Measurements from ENCODE around the gene IL12A. TPM values are rescaled to one million over a fixed set of nuclear protein-coding genes. Genes with fewer than 3 reads are reported as not detected.
A peak's percentile ranks its signal among the peaks of the same experiment; 100 is the strongest.

The IL12A gene
- total RNA-seq, 1 experiment from 2014 or later = 8.3 TPM

GRCh38 chr3:159991591-159991990, 3.0 kb downstream of the IL12A start:
- H3K27ac ChIP-seq (ENCODE audit: low read length) = no peak overlapping the region
- no peak overlapping the region for H3K4me3 ChIP-seq (ENCODE audit: low read length)
- no peaks in the 10 kb centered on the region for H4K20me1 ChIP-seq (ENCODE audit: low read length)
- no peaks in the 10 kb centered on the region for H3F3A ChIP-seq (ENCODE audit: low read length, unreplicated experiment)
- no peaks in the 10 kb centered on the region for H3K79me2 ChIP-seq (ENCODE audit: low read length)
- no peak for DNase-seq
- no peak overlapping the region for H3K9ac ChIP-seq (ENCODE audit: low read length)
- no TSS peak for BruUV-seq (replicated peaks)
- intact Hi-C loops (cut with micrococcal nuclease) = no loop called here
- CTCF ChIA-PET = no interaction called here
- POLR2A ChIA-PET (ENCODE audit: unreplicated experiment) = no interaction called here
- ATAC-seq = no peak
- no peak for TF ChIP-seq EZH2 (IDR thresholded peaks at IDR 0.05; ENCODE audit: low read length, unreplicated experiment)
- no peak for TF ChIP-seq CTCF (conservative IDR thresholded peaks at IDR 0.05; ENCODE audit: low read depth, low read length)
- TF ChIP-seq EZH2phosphoT487 (IDR thresholded peaks at IDR 0.05; ENCODE audit: borderline replicate concordance, low read length) = no peak
- peaks cover 10% of the 10 kb centered on the region for H3K36me3 ChIP-seq (ENCODE audit: low read depth, low read length)
- no peaks in the 10 kb centered on the region for H3K9me2 ChIP-seq (replicated peaks; ENCODE audit: low read length)
- H3K4me1 ChIP-seq (ENCODE audit: insufficient read depth, low read length) = peaks cover 22% of the 10 kb centered on the region
- no peaks in the 10 kb centered on the region for H3K9me3 ChIP-seq (ENCODE audit: low read length)
- H3K4me2 ChIP-seq (ENCODE audit: low read length) = no peak overlapping the region
- no peak overlapping the region for H2AFZ ChIP-seq (ENCODE audit: low read length)
- H3K27me3 ChIP-seq (ENCODE audit: low read length) = no peaks in the 10 kb centered on the region

GRCh38 chr3:159992589-159992988, 4.0 kb downstream of the IL12A start:
- ChIA-PET CTCF (no interaction called here), POLR2A (ENCODE audit: unreplicated experiment) (no interaction called here)
- Histone ChIP-seq H3K4me2 (ENCODE audit: low read length) (no peak overlapping the region), H3K27me3 (ENCODE audit: low read length) (no peaks in the 10 kb centered on the region), H4K20me1 (ENCODE audit: low read length) (no peaks in the 10 kb centered on the region), H3K9me2 (replicated peaks; ENCODE audit: low read length) (no peaks in the 10 kb centered on the region), H3K36me3 (ENCODE audit: low read depth, low read length) (peaks cover 10% of the 10 kb centered on the region), H2AFZ (ENCODE audit: low read length) (no peak overlapping the region), H3F3A (ENCODE audit: low read length, unreplicated experiment) (no peaks in the 10 kb centered on the region), H3K4me1 (ENCODE audit: insufficient read depth, low read length) (peaks cover 18% of the 10 kb centered on the region), H3K9ac (ENCODE audit: low read length) (no peak overlapping the region), H3K4me3 (ENCODE audit: low read length) (no peak overlapping the region), H3K79me2 (ENCODE audit: low read length) (no peaks in the 10 kb centered on the region), H3K9me3 (ENCODE audit: low read length) (no peaks in the 10 kb centered on the region), H3K27ac (ENCODE audit: low read length) (no peak overlapping the region)
- ATAC-seq (no peak; the same call in 1 of the 2 replicates), DNase-seq (no peak)
- no TSS peak for BruUV-seq (replicated peaks)
- intact Hi-C loops (cut with micrococcal nuclease) = no loop called here
- no peak for TF ChIP-seq EZH2 (IDR thresholded peaks at IDR 0.05; ENCODE audit: low read length, unreplicated experiment)
- no peak for TF ChIP-seq CTCF (conservative IDR thresholded peaks at IDR 0.05; ENCODE audit: low read depth, low read length)
- no peak for TF ChIP-seq EZH2phosphoT487 (IDR thresholded peaks at IDR 0.05; ENCODE audit: borderline replicate concordance, low read length)

- no peaks in the 10 kb centered on the region for H3K79me2 ChIP-seq (ENCODE audit: low read length)
- H3K27me3 ChIP-seq (ENCODE audit: low read length) = no peaks in the 10 kb centered on the region
- H3F3A ChIP-seq (ENCODE audit: low read length, unreplicated experiment) = no peaks in the 10 kb centered on the region
- BruUV-seq (replicated peaks) = no TSS peak
- peak; percentile 70 for ATAC-seq
- no peak for TF ChIP-seq EZH2phosphoT487 (IDR thresholded peaks at IDR 0.05; ENCODE audit: borderline replicate concordance, low read length)
- no peak for TF ChIP-seq EZH2 (IDR thresholded peaks at IDR 0.05; ENCODE audit: low read length, unreplicated experiment)
- no peak for TF ChIP-seq CTCF (conservative IDR thresholded peaks at IDR 0.05; ENCODE audit: low read depth, low read length)
- H3K9ac ChIP-seq (ENCODE audit: low read length) = no peak overlapping the region
- no peak overlapping the region for H3K4me3 ChIP-seq (ENCODE audit: low read length)
- H3K4me2 ChIP-seq (ENCODE audit: low read length) = no peak overlapping the region
- peaks cover 9% of the 10 kb centered on the region for H3K4me1 ChIP-seq (ENCODE audit: insufficient read depth, low read length)
- H3K27ac ChIP-seq (ENCODE audit: low read length) = peak overlapping the region; percentile 23
- intact Hi-C loops (cut with micrococcal nuclease) = no loop called here
- ChIA-PET CTCF (no interaction called here), POLR2A (ENCODE audit: unreplicated experiment) (no interaction called here)
- H3K36me3 ChIP-seq (ENCODE audit: low read depth, low read length) = peaks cover 10% of the 10 kb centered on the region
- H2AFZ ChIP-seq (ENCODE audit: low read length) = no peak overlapping the region
- peak; percentile 44 for DNase-seq
- H4K20me1 ChIP-seq (ENCODE audit: low read length) = no peaks in the 10 kb centered on the region
- no peaks in the 10 kb centered on the region for H3K9me3 ChIP-seq (ENCODE audit: low read length)
- no peaks in the 10 kb centered on the region for H3K9me2 ChIP-seq (replicated peaks; ENCODE audit: low read length)
These were observed 5.5 kb downstream of the IL12A start for GRCh38 chr3:159994182-159994581.

All from PC-3 (cell line).